ENCODE data around the gene FAM114A2.

DNA sequence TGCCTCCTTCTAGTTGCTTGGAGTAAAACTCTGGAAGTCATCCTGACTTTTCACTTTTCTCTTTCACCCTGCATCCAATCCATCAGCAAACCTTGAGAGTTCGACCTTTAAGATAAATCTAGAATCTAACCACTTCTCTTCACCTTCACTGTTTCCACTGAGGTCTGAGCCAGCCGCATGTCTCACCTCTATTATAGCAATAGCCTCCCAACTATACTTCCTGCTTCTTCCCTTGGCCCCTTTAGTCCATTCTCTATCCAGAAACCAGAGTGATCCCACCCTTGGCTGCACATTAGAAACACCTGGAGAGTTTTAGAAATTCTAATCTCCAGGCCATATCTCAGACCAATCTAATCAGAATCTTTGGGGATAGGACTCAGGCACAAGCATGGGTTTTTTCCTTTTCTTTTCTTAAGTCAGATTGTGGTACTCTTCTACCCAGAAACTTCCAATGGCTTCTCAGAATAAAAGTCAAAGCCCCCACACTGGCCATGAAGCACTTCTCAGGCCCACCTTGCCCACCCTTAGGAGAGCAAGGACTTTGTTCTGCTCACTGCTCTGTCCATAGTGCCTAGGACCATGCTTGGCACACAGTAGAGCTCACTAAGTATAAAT is 33.2 kb upstream of the FAM114A2 start:
- TF ChIP-seq, protein P1, sequence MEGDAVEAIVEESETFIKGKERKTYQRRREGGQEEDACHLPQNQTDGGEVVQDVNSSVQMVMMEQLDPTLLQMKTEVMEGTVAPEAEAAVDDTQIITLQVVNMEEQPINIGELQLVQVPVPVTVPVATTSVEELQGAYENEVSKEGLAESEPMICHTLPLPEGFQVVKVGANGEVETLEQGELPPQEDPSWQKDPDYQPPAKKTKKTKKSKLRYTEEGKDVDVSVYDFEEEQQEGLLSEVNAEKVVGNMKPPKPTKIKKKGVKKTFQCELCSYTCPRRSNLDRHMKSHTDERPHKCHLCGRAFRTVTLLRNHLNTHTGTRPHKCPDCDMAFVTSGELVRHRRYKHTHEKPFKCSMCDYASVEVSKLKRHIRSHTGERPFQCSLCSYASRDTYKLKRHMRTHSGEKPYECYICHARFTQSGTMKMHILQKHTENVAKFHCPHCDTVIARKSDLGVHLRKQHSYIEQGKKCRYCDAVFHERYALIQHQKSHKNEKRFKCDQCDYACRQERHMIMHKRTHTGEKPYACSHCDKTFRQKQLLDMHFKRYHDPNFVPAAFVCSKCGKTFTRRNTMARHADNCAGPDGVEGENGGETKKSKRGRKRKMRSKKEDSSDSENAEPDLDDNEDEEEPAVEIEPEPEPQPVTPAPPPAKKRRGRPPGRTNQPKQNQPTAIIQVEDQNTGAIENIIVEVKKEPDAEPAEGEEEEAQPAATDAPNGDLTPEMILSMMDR (IDR thresholded peaks at IDR 0.05): no peak
- TF ChIP-seq POLR2A (IDR thresholded peaks at IDR 0.05): no peak
- TF ChIP-seq EP300 (IDR thresholded peaks at IDR 0.05): no peak

All from upper lobe of left lung (tissue), 4 donors.